Lower lobe of right lung (tissue), 2 donors: ENCODE data around the gene C2orf69. TPM values are rescaled to one million over a fixed set of nuclear protein-coding genes. Genes with fewer than 3 reads are reported as not detected.

ENCODE experiments used
- ATAC-seq, 2 donors: fragments of 200-7000 bp; cut with Tn5 transposase; one replicate each; pipeline ENCODE4 v1.9.1; 2020 to 2022; ENCODE audit warnings: mild to moderate bottlenecking in 2 of 2, moderate library complexity in 2 of 2
- DNase-seq: peaks from one replicate; pipeline ENCODE4 v3.0.0-alpha.2; 2020
- H3K27ac ChIP-seq: fragments of 200-600 bp; one replicate; pipeline ENCODE4 v1.8.0; 2022
- H3K27me3 ChIP-seq: fragments of 200-600 bp; one replicate; pipeline ENCODE4 v1.8.0; 2022; ENCODE audit warnings: low read depth
- H3K36me3 ChIP-seq: fragments of 200-600 bp; one replicate; pipeline ENCODE4 v1.8.0; 2022; ENCODE audit warnings: mild to moderate bottlenecking
- H3K4me1 ChIP-seq: fragments of 200-600 bp; one replicate; pipeline ENCODE4 v1.8.0; 2022
- H3K4me3 ChIP-seq: fragments of 200-600 bp; one replicate; pipeline ENCODE4 v1.8.0; 2022; ENCODE audit warnings: mild to moderate bottlenecking
- H3K9me3 ChIP-seq: fragments of 200-600 bp; one replicate; pipeline ENCODE4 v1.8.0; 2022
- CTCF ChIP-seq: fragments of 200-600 bp; IDR thresholded peaks from one replicate; pipeline ENCODE4 v1.8.0; 2022; ENCODE audit warnings: antibody characterized with exemption, mild to moderate bottlenecking
- intact Hi-C: fragments of 100-400 bp; cut with DNase I; formaldehyde crosslinking; loops from one replicate; pipeline ENCODE4 v1.11.0; 2022
- total RNA-seq: library from RNA; stranded (reverse); fragmentation: NEBNext Ultra II Directional; extraction: Animal tissue kit (Norgen Biotek cat#: 25700); gene quantifications from one replicate; pipeline ENCODE4 v1.2.1, GENCODE V29; 2021
- donor health status: DM: no; HTN: yes; CAD: no; lungs with severe emphysema.

Gene C2orf69
- total RNA-seq, 1 donor from 2014 or later, result 12.5 TPM

- ATAC-seq (no peak), DNase-seq (no peak)
- H3K4me3 ChIP-seq, result no peak overlapping the region
- no peaks in the 10 kb centered on the region for H3K4me1 ChIP-seq
- H3K27ac ChIP-seq, result no peak overlapping the region
- no peak for TF ChIP-seq CTCF
- H3K36me3 ChIP-seq, result peaks cover 75% of the 10 kb centered on the region
- H3K9me3 ChIP-seq, result no peaks in the 10 kb centered on the region
- no peaks in the 10 kb centered on the region for H3K27me3 ChIP-seq
- intact Hi-C loops, result no loop called here
These were observed 35.1 kb downstream of the C2orf69 start for GRCh38 chr2:199946196-199946595.

GRCh38 chr2:199946836-199947235 lies 35.7 kb downstream of the C2orf69 start:
- H3K27me3 ChIP-seq, result no peaks in the 10 kb centered on the region
- ATAC-seq (no peak), DNase-seq (no peak)
- H3K4me3 ChIP-seq, result no peak overlapping the region
- TF ChIP-seq CTCF, result no peak
- no peaks in the 10 kb centered on the region for H3K4me1 ChIP-seq
- H3K27ac ChIP-seq, result no peak overlapping the region
- H3K9me3 ChIP-seq, result no peaks in the 10 kb centered on the region
- intact Hi-C loops, result no loop called here
- H3K36me3 ChIP-seq, result peaks cover 75% of the 10 kb centered on the region

- TF ChIP-seq CTCF, result no peak
- ATAC-seq (no peak), DNase-seq (no peak)
- Histone ChIP-seq H3K36me3 (peaks cover 43% of the 10 kb centered on the region), H3K27me3 (no peaks in the 10 kb centered on the region), H3K4me3 (no peak overlapping the region), H3K9me3 (no peaks in the 10 kb centered on the region), H3K27ac (no peak overlapping the region), H3K4me1 (peaks cover 16% of the 10 kb centered on the region)
- intact Hi-C loops, result no loop called here
These were observed 39.3 kb downstream of the C2orf69 start for GRCh38 chr2:199950396-199950795.

GRCh38 chr2:199951023-199951422 lies 39.9 kb downstream of the C2orf69 start:
- Histone ChIP-seq H3K4me3 (no peak overlapping the region), H3K4me1 (peaks cover 16% of the 10 kb centered on the region), H3K27ac (no peak overlapping the region), H3K36me3 (peaks cover 37% of the 10 kb centered on the region), H3K9me3 (no peaks in the 10 kb centered on the region), H3K27me3 (no peaks in the 10 kb centered on the region)
- TF ChIP-seq CTCF, result no peak
- intact Hi-C loops, result no loop called here
- no peak for DNase-seq
- ATAC-seq, result no peak

GRCh38 chr2:199955007-199955338 lies 43.9 kb downstream of the C2orf69 start:
- peaks cover 25% of the 10 kb centered on the region for H3K36me3 ChIP-seq
- intact Hi-C loops, result no loop called here
- peak overlapping the region; percentile 93 for H3K4me3 ChIP-seq
- DNase-seq (no peak), ATAC-seq (peak; percentile 61 to 77)
- H3K9me3 ChIP-seq, result no peaks in the 10 kb centered on the region
- H3K27ac ChIP-seq, result peak overlapping the region; percentile 95
- no peaks in the 10 kb centered on the region for H3K27me3 ChIP-seq
- TF ChIP-seq CTCF, result no peak
- peaks cover 34% of the 10 kb centered on the region for H3K4me1 ChIP-seq
